HepG2 (cell line): ENCODE results near the gene ALOXE3. TPM values are rescaled to one million over a fixed set of nuclear protein-coding genes. Genes with fewer than 3 reads are reported as not detected.

Experiments
- CEBPB ChIP-seq: IDR thresholded peaks from 2 replicates; pipeline ENCODE4 v1.6.1; 2011; ENCODE audit warnings: low read depth, low read length, improper control_type of control experiment, borderline replicate concordance
- MYC ChIP-seq: sonication (generic); formaldehyde crosslinking; IDR thresholded peaks from 2 replicates; pipeline ENCODE4 v1.9.0; 2021; ENCODE audit warnings: missing genetic modification reagents, borderline replicate concordance
- POLR2AphosphoS5 ChIP-seq: IDR thresholded peaks from 2 replicates; pipeline ENCODE4 v1.6.1; 2012; ENCODE audit warnings: low read depth, low read length
- SIN3A ChIP-seq: IDR thresholded peaks from 2 replicates; pipeline ENCODE4 v1.6.1; 2011; ENCODE audit warnings: low read depth, mild to moderate bottlenecking, control low read depth, low read length, borderline replicate concordance
- TBX2 ChIP-seq: sonication (generic); formaldehyde crosslinking; IDR thresholded peaks from 2 replicates; pipeline ENCODE4 v1.5.0; 2020; ENCODE audit warnings: missing genetic modification reagents, mild to moderate bottlenecking, borderline replicate concordance
- WIZ ChIP-seq: sonication (generic); formaldehyde crosslinking; IDR thresholded peaks from 2 replicates; pipeline ENCODE4 v1.5.1; 2020; ENCODE audit warnings: mild to moderate bottlenecking, missing genetic modification reagents
- ZBTB7B ChIP-seq: sonication (generic); formaldehyde crosslinking; IDR thresholded peaks from 2 replicates; pipeline ENCODE4 v1.4.0; 2020; ENCODE audit warnings: missing genetic modification reagents
- ZFX ChIP-seq: sonication (generic); formaldehyde crosslinking; IDR thresholded peaks from 2 replicates; pipeline ENCODE4 v1.4.0; 2020; ENCODE audit warnings: mild to moderate bottlenecking, low read depth, missing genetic modification reagents, moderate library complexity
- ZNF143 ChIP-seq: sonication (generic); formaldehyde crosslinking; IDR thresholded peaks from 2 replicates; pipeline ENCODE4 v1.4.0; 2020; ENCODE audit warnings: missing genetic modification reagents
- ZNF235 ChIP-seq: sonication (generic); formaldehyde crosslinking; IDR thresholded peaks from 2 replicates; pipeline ENCODE4 v1.8.1; 2023; ENCODE audit warnings: mild to moderate bottlenecking, missing genetic modification reagents, borderline replicate concordance
- ZNF572 ChIP-seq: sonication (generic); formaldehyde crosslinking; IDR thresholded peaks from 2 replicates; pipeline ENCODE4 v1.5.1; 2020; ENCODE audit warnings: mild to moderate bottlenecking, missing genetic modification reagents
- ZNF792 ChIP-seq: IDR thresholded peaks from 2 replicates; pipeline ENCODE4 v1.6.1; 2016
- ZNF83 ChIP-seq: sonication (generic); formaldehyde crosslinking; IDR thresholded peaks from 2 replicates; pipeline ENCODE4 v1.4.0; 2020; ENCODE audit warnings: missing genetic modification reagents, mild to moderate bottlenecking, borderline replicate concordance
- polyA plus RNA-seq, 8 experiments: library from polyadenylated mRNA; depleted of rRNA in 3 of 8; stranded (reverse) in 7 of 8; unstranded in 1 of 8; fragments of >200 nt; fragmentation: Illumina TruSeq in 4 of 8; extraction: Trizol in 4 of 8; gene quantifications; 2 replicates each; pipeline versions ENCODE4 v1.2.1 to v1.2.3, GENCODE V29; 2011 to 2016; ENCODE audit warnings: low read depth in 4 of 8, missing spikeins in 1 of 8, mixed read lengths in 1 of 8; ENCODE audit not compliant: insufficient read depth in 1 of 8
- total RNA-seq, 5 experiments: library from RNA; depleted of rRNA; stranded (reverse); fragments of >200 nt; fragmentation: Illumina TruSeq; extraction: Trizol; gene quantifications; 2 replicates each; pipeline ENCODE4 v1.2.3, GENCODE V29; 2016; ENCODE audit warnings: low read depth in 1 of 5
- TF ChIP-seq, protein P1 (sequence below): sonication (generic); formaldehyde crosslinking; IDR thresholded peaks from 2 replicates; pipeline ENCODE4 v1.4.0; 2020; ENCODE audit warnings: missing genetic modification reagents, borderline replicate concordance
- TF ChIP-seq, protein P2 (sequence below): IDR thresholded peaks from 2 replicates; pipeline ENCODE4 v1.6.1; 2016; ENCODE audit warnings: low read depth, missing genetic modification reagents, missing compliant biosample characterization
- TF ChIP-seq, protein P3 (sequence below): IDR thresholded peaks from 2 replicates; pipeline ENCODE4 v1.6.1; 2012; ENCODE audit warnings: inconsistent platforms
- TF ChIP-seq, protein P4 (sequence below): sonication (generic); formaldehyde crosslinking; IDR thresholded peaks from 2 replicates; pipeline ENCODE4 v1.4.0; 2020; ENCODE audit warnings: missing genetic modification reagents
- TF ChIP-seq, protein P5 (sequence below): IDR thresholded peaks from 2 replicates; pipeline ENCODE4 v1.6.1; 2016; ENCODE audit warnings: missing compliant biosample characterization, missing genetic modification reagents, borderline replicate concordance

ALOXE3 gene
- total and polyA plus RNA-seq, 2 of the 13 experiments (the other 11 are each of a cell fraction or from before 2014, with no cell fraction given), result 0.07 TPM; not detected in 1

DNA sequence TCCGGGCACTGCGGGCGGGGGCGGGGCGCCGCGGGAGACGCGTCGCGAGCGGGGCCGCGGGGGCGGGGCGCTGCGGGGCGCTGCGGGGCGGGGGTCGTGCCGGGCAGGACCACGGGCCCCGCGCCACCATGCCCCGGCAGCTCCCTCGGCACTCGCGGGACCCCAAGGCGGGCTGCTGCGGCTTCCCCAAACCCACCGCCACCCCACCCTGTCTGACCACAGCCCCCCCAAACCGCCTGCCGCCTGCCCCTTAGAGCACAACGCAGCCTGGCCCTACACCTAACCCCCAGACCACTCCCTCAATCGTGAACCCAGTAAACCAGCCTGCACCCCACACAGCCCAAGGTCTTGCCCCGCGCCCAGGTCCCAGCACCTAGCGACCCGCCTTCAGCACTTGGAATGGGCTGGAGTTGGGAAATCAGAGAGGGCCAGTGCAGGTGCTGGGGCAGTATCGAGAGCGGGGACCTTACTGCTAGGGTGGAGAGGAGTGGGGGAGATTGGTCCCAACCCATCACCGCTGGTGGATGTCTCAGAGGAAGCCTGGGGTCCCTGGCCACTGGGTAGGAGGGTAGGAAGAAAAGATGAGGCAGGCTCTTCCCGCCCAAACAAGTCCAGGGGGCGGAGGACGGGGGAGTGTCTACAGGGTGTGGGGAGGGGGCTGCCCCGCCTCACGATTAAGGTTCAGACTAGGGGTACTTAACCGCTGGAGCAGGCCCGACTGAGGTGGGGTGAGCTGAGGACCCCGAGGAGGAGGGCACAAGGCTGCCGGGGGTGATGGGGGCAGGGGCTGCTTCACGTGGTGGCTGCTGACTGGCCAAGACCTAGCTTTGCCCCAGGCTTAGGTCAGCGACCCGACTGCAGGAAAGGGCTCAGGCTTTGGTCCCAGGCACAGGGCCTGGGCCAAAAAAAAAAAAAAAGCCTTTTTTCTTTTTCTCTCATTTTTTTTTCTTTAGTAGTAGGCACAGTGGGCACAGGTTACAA is 45.0 kb upstream of the ALOXE3 start (continued):
- TF ChIP-seq, protein P1, sequence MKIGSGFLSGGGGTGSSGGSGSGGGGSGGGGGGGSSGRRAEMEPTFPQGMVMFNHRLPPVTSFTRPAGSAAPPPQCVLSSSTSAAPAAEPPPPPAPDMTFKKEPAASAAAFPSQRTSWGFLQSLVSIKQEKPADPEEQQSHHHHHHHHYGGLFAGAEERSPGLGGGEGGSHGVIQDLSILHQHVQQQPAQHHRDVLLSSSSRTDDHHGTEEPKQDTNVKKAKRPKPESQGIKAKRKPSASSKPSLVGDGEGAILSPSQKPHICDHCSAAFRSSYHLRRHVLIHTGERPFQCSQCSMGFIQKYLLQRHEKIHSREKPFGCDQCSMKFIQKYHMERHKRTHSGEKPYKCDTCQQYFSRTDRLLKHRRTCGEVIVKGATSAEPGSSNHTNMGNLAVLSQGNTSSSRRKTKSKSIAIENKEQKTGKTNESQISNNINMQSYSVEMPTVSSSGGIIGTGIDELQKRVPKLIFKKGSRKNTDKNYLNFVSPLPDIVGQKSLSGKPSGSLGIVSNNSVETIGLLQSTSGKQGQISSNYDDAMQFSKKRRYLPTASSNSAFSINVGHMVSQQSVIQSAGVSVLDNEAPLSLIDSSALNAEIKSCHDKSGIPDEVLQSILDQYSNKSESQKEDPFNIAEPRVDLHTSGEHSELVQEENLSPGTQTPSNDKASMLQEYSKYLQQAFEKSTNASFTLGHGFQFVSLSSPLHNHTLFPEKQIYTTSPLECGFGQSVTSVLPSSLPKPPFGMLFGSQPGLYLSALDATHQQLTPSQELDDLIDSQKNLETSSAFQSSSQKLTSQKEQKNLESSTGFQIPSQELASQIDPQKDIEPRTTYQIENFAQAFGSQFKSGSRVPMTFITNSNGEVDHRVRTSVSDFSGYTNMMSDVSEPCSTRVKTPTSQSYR (CRISPR knock-in tag), result peak; percentile 53; the same call in 1 of the 2 replicates
- TF ChIP-seq ZFX (CRISPR knock-in tag), result peak; percentile 64
- 0 out of 2 replicates have a peak, but pooled peaks have one; percentile 11 for TF ChIP-seq ZNF83
- TF ChIP-seq, protein P2, sequence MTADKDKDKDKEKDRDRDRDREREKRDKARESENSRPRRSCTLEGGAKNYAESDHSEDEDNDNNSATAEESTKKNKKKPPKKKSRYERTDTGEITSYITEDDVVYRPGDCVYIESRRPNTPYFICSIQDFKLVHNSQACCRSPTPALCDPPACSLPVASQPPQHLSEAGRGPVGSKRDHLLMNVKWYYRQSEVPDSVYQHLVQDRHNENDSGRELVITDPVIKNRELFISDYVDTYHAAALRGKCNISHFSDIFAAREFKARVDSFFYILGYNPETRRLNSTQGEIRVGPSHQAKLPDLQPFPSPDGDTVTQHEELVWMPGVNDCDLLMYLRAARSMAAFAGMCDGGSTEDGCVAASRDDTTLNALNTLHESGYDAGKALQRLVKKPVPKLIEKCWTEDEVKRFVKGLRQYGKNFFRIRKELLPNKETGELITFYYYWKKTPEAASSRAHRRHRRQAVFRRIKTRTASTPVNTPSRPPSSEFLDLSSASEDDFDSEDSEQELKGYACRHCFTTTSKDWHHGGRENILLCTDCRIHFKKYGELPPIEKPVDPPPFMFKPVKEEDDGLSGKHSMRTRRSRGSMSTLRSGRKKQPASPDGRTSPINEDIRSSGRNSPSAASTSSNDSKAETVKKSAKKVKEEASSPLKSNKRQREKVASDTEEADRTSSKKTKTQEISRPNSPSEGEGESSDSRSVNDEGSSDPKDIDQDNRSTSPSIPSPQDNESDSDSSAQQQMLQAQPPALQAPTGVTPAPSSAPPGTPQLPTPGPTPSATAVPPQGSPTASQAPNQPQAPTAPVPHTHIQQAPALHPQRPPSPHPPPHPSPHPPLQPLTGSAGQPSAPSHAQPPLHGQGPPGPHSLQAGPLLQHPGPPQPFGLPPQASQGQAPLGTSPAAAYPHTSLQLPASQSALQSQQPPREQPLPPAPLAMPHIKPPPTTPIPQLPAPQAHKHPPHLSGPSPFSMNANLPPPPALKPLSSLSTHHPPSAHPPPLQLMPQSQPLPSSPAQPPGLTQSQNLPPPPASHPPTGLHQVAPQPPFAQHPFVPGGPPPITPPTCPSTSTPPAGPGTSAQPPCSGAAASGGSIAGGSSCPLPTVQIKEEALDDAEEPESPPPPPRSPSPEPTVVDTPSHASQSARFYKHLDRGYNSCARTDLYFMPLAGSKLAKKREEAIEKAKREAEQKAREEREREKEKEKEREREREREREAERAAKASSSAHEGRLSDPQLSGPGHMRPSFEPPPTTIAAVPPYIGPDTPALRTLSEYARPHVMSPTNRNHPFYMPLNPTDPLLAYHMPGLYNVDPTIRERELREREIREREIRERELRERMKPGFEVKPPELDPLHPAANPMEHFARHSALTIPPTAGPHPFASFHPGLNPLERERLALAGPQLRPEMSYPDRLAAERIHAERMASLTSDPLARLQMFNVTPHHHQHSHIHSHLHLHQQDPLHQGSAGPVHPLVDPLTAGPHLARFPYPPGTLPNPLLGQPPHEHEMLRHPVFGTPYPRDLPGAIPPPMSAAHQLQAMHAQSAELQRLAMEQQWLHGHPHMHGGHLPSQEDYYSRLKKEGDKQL (CRISPR knock-in tag), result no peak
- TF ChIP-seq CEBPB, result 0 out of 2 replicates have a peak, but pooled peaks have one; percentile 25
- TF ChIP-seq ZNF143, result no peak; the same call in 1 of the 2 replicates
- TF ChIP-seq, protein P3, sequence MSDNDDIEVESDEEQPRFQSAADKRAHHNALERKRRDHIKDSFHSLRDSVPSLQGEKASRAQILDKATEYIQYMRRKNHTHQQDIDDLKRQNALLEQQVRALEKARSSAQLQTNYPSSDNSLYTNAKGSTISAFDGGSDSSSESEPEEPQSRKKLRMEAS, result peak; percentile 39
- peak; percentile 26; the same call in 1 of the 2 replicates for TF ChIP-seq ZNF235 (CRISPR knock-in tag)
- peak; percentile 39; the same call in 1 of the 2 replicates for TF ChIP-seq ZBTB7B
- TF ChIP-seq WIZ (CRISPR knock-in tag), result no peak
- TF ChIP-seq, protein P4, sequence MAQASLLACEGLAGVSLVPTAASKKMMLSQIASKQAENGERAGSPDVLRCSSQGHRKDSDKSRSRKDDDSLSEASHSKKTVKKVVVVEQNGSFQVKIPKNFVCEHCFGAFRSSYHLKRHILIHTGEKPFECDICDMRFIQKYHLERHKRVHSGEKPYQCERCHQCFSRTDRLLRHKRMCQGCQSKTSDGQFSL, result 0 out of 2 replicates have a peak, but pooled peaks have one; percentile 4
- TF ChIP-seq SIN3A, result 0 out of 2 replicates have a peak, but pooled peaks have one; percentile 20
- TF ChIP-seq, protein P5, sequence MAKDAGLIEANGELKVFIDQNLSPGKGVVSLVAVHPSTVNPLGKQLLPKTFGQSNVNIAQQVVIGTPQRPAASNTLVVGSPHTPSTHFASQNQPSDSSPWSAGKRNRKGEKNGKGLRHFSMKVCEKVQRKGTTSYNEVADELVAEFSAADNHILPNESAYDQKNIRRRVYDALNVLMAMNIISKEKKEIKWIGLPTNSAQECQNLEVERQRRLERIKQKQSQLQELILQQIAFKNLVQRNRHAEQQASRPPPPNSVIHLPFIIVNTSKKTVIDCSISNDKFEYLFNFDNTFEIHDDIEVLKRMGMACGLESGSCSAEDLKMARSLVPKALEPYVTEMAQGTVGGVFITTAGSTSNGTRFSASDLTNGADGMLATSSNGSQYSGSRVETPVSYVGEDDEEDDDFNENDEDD (CRISPR knock-in tag), result peak; percentile 47; the same call in 1 of the 2 replicates
- TF ChIP-seq ZNF572 (CRISPR knock-in tag), result peak; percentile 81; the same call in 1 of the 2 replicates
- TF ChIP-seq POLR2AphosphoS5, result 0 out of 2 replicates have a peak, but pooled peaks have one; percentile 7
- peak; percentile 48; the same call in 1 of the 2 replicates for TF ChIP-seq MYC (CRISPR knock-in tag)
- no peak for TF ChIP-seq ZNF792 (CRISPR knock-in tag)
- TF ChIP-seq TBX2 (CRISPR knock-in tag), result no peak
